OCI-LY3 (cell line): Measurements from ENCODE around the gene SRM.
"Not testable (repeated sequence)": the region's sequence is repeated elsewhere in the genome, so short reads cannot be mapped to it uniquely, and the experiment has no call there.

Experiments
- H2AFZ ChIP-seq: fragments of 200-600, 300-600 bp; shearing (Covaris generic); 2 replicates; pipeline ENCODE4 v1.6.0; 2014; ENCODE audit warnings: antibody characterized with exemption, low read depth, low read length
- H3K27ac ChIP-seq: fragments of 200-600, 300-600 bp; sonication (generic); 2 replicates; pipeline ENCODE4 v1.5.1; 2014; ENCODE audit warnings: mild to moderate bottlenecking, low read length, moderate library complexity, mixed read lengths
- H3K27me3 ChIP-seq: fragments of 200-600, 300-600 bp; sonication (generic); 2 replicates; pipeline ENCODE4 v1.6.1; 2014; ENCODE audit warnings: low read depth, low read length, mixed read lengths
- H3K36me3 ChIP-seq: fragments of 200-600, 300-600 bp; sonication (generic); replicated peaks from 2 replicates; pipeline ENCODE3; 2014; ENCODE audit warnings: low read depth, low read length, mixed read lengths
- H3K4me1 ChIP-seq: fragments of 300-600, 200-600 bp; sonication (generic); 2 replicates; pipeline ENCODE4 v1.6.1; 2014; ENCODE audit warnings: low read length, mixed read lengths
- H3K4me2 ChIP-seq: fragments of 200-600, 300-600 bp; sonication (generic); 2 replicates; pipeline ENCODE4 v1.6.1; 2014; ENCODE audit warnings: low read length, mixed read lengths
- H3K4me3 ChIP-seq: fragments of 300-600, 200-600 bp; sonication (generic); 2 replicates; pipeline ENCODE4 v1.5.1; 2014; ENCODE audit warnings: antibody characterized with exemption, mild to moderate bottlenecking, low read length, moderate library complexity
- H3K79me2 ChIP-seq: fragments of 300-600, 200-600 bp; shearing (Covaris generic); 2 replicates; pipeline ENCODE4 v1.6.1; 2014; ENCODE audit warnings: mild to moderate bottlenecking, low read length, mixed read lengths
- H3K9ac ChIP-seq: fragments of 300-600, 200-600 bp; shearing (Covaris generic); 2 replicates; pipeline ENCODE4 v1.6.0; 2014; ENCODE audit warnings: mild to moderate bottlenecking, low read length, moderate library complexity
- H3K9me3 ChIP-seq: fragments of 200-600, 300-600 bp; shearing (Covaris generic); 2 replicates; pipeline ENCODE4 v1.6.1; 2014; ENCODE audit warnings: low read length, mixed read lengths; ENCODE audit not compliant: insufficient read depth
- H4K20me1 ChIP-seq: fragments of 200-600, 300-600 bp; sonication (generic); 2 replicates; pipeline ENCODE4 v1.6.1; 2016; ENCODE audit warnings: low read length, mixed read lengths; ENCODE audit not compliant: insufficient read depth
- EZH2phosphoT487 ChIP-seq: fragments of 200-600 bp; shearing (Covaris generic); IDR thresholded peaks from 2 replicates; pipeline ENCODE4 v1.6.1; 2018; ENCODE audit warnings: antibody characterized with exemption, mixed run types, low read depth
- TF ChIP-seq, protein P1 (sequence below): fragments of 200-600, 300-600 bp; sonication (generic); IDR thresholded peaks from 2 replicates; pipeline ENCODE4 v1.5.1; 2014; ENCODE audit warnings: antibody characterized with exemption, low read length, low read depth

The SRM gene

DNA sequence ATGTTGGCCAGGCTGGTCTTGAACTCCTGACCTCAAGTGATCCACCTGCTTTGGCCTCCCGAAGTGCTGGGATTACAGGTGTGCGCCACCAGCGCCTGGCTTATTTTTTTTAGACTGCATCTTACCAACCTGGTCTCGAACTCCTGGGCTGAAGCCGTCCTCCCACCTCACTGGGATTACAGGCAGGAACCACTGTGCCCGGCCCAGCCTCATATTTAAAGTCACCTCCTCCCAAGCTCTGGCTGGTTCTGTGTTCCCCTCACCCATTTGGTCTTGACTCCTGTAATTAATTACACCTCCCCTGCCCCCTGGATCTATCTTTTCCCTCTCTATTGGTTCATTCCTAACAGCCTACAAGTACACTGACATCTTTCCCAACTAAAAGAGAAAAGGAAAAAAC lies 41.5 kb upstream of the SRM start:
- Histone ChIP-seq H3K4me3 (no peak overlapping the region), H3K36me3 (no peaks in the 10 kb centered on the region), H3K27me3 (no peaks in the 10 kb centered on the region), H4K20me1 (no peaks in the 10 kb centered on the region), H3K4me2 (no peak overlapping the region), H3K4me1 (peaks cover 11% of the 10 kb centered on the region), H3K27ac (no peak overlapping the region), H3K79me2 (peaks cover 18% of the 10 kb centered on the region), H2AFZ (no peak overlapping the region), H3K9ac (no peak overlapping the region), H3K9me3 (no peaks in the 10 kb centered on the region)
- TF ChIP-seq, protein P1, sequence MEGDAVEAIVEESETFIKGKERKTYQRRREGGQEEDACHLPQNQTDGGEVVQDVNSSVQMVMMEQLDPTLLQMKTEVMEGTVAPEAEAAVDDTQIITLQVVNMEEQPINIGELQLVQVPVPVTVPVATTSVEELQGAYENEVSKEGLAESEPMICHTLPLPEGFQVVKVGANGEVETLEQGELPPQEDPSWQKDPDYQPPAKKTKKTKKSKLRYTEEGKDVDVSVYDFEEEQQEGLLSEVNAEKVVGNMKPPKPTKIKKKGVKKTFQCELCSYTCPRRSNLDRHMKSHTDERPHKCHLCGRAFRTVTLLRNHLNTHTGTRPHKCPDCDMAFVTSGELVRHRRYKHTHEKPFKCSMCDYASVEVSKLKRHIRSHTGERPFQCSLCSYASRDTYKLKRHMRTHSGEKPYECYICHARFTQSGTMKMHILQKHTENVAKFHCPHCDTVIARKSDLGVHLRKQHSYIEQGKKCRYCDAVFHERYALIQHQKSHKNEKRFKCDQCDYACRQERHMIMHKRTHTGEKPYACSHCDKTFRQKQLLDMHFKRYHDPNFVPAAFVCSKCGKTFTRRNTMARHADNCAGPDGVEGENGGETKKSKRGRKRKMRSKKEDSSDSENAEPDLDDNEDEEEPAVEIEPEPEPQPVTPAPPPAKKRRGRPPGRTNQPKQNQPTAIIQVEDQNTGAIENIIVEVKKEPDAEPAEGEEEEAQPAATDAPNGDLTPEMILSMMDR: no peak
- no peak for TF ChIP-seq EZH2phosphoT487

DNA sequence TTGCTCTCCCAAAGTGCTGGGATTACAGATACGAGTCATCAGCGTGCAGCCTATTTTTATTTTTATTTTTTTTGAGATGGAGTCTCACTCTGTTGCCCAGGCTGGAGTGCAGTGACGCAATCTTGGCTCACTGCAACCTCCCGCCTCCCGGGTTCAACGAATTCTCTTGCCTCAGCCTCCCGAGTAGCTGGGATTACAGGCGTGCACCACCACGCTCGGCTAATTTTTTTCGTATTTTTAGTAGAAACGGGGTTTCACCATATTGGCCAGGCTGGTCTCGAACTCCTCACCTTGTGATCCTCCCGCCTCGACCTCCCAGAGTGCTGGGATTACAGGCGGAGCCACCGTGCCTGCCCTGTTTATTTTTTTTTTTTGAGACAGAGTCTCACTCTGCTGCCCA lies 41.0 kb upstream of the SRM start:
- not testable (repeated sequence) for H3K4me2 ChIP-seq, H4K20me1 ChIP-seq, H3K27ac ChIP-seq, H2AFZ ChIP-seq, H3K27me3 ChIP-seq, H3K36me3 ChIP-seq, H3K9ac ChIP-seq, H3K9me3 ChIP-seq, H3K4me3 ChIP-seq
- peaks cover 11% of the 10 kb centered on the region for H3K4me1 ChIP-seq
- H3K79me2 ChIP-seq: peaks cover 18% of the 10 kb centered on the region

DNA sequence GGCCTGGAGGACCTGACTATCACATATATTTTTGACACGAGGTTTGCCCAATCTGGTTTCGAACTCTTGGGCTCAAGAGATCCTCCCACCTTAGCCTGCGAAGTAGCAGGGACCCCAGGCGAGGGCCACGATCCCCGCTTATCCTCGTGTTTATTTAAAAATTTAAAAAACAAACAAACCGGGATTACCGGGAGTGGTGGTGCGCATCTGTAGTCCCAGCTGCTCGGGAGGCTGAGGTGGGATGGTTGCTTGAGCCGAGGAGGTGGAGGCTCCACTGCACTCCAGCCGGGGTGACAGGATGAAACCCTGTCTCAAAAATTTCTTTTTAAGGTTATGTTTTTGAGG lies 40.3 kb upstream of the SRM start:
- H3K36me3 ChIP-seq: no peaks in the 10 kb centered on the region
- peak overlapping the region; percentile 88 for H3K4me2 ChIP-seq
- H3K9me3 ChIP-seq: no peaks in the 10 kb centered on the region
- H3K27ac ChIP-seq: peak overlapping the region; percentile 32; the same call in 1 of the 2 replicates
- peaks cover 18% of the 10 kb centered on the region for H3K79me2 ChIP-seq
- no peaks in the 10 kb centered on the region for H4K20me1 ChIP-seq
- H2AFZ ChIP-seq: peak overlapping the region; percentile 85
- TF ChIP-seq EZH2phosphoT487: no peak
- TF ChIP-seq, protein P1: no peak
- H3K9ac ChIP-seq: peak overlapping the region; percentile 84
- H3K27me3 ChIP-seq: no peaks in the 10 kb centered on the region
- peaks cover 11% of the 10 kb centered on the region for H3K4me1 ChIP-seq
- peak overlapping the region; percentile 96 for H3K4me3 ChIP-seq

DNA sequence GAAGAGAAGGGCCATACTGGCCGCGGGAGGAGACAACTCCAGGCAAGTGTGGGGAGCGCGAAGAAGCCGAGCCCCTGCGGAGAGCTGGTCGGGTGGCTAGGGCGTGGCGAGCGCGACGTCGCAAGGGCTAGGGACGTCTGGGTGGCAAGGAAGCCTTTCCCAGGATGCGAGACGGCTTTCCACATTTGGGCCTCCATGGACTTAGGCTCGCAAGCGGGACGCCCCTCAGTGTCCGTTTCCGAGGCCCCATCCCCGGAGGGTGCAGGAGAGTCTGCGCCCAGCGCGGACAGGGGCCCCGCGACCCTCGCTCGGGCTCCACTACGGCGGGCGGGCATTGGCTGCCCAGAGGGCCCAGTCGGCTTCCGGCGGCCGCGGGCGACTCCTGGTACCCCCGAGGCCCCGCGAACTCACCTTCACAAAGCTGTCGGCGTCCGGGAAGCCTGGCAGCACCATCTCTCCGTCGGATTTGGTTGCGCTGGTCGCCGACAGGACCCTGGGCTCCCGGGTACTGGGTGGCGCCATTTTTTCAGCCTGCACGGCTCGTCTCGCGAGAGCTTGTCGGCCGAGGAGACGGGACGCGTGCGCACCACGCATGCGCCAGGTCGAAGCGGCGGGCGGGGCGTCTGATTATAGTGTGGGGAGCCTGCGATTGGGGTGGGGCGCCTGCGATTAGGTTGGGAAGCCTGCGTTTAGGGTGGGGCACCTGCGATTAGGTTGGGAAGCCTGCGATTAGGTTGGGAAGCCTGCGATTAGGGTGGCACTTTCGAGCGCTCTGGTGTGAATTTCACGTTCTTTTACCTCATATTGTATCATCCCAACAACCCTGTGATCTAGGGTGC lies 39.7 kb upstream of the SRM start, which contains the start of gene EXOSC10:
EXOSC10 (minus strand) TSS at position 560 of the 839 bp plus-strand sequence; CDS start at position 522, 38 bp downstream.
- peak within 1 kb of the TSS; percentile 96 for H3K4me3 ChIP-seq
- H3K27ac ChIP-seq: peak within 1 kb of the TSS; percentile 39
- peak within 1 kb of the TSS; percentile 88 for H3K4me2 ChIP-seq

More for the DNA sequence above, 39.7 kb upstream of the SRM start, which contains the start of gene EXOSC10:
- Histone ChIP-seq H2AFZ (peak within 1 kb of the TSS; percentile 85), H3K79me2 (peaks cover 18% of the 10 kb centered on the region), H3K27me3 (no peaks in the 10 kb centered on the region), H3K4me1 (peaks cover 11% of the 10 kb centered on the region), H3K9me3 (no peaks in the 10 kb centered on the region), H3K9ac (peak within 1 kb of the TSS; percentile 84), H4K20me1 (no peaks in the 10 kb centered on the region), H3K36me3 (no peaks in the 10 kb centered on the region)
- TF ChIP-seq, protein P1: no peak
- TF ChIP-seq EZH2phosphoT487: no peak
